Measurements from ENCODE around the gene SCN5A. TPM values are rescaled to one million over a fixed set of nuclear protein-coding genes. Genes with fewer than 3 reads are reported as not detected.

Gene SCN5A
- total and polyA plus RNA-seq, 2 of the 8 experiments (the other 6 are each of a cell fraction or from before 2014, with no cell fraction given), result 4.8 to 11.4 TPM

- Histone ChIP-seq H3K79me1 (ENCODE audit: low read depth, low read length) (no peaks in the 10 kb centered on the region), H3K36me3 (ENCODE audit: control insufficient read depth in 2 of 4, insufficient read depth in 4 of 4, low read length in 3 of 4) (no peaks in the 10 kb centered on the region; a peak in 1 of 8 replicates), H2AFZ (ENCODE audit: low read length) (no peak overlapping the region), H2BK20ac (ENCODE audit: low read length) (no peak overlapping the region), H3K56ac (replicated peaks; ENCODE audit: insufficient read length, low read depth, low read length) (no peak overlapping the region), H2BK120ac (replicated peaks; ENCODE audit: low read depth, low read length) (no peak overlapping the region), H3K4ac (replicated peaks; ENCODE audit: insufficient read length, low read depth, low read length) (no peak overlapping the region), H3K23me2 (ENCODE audit: low read depth, low read length) (no peaks in the 10 kb centered on the region), H4K5ac (ENCODE audit: insufficient read length, low read depth, low read length) (no peak overlapping the region), H3K14ac (ENCODE audit: insufficient read length) (no peak overlapping the region), H4K20me1 (replicated peaks in 1 of 2; ENCODE audit: control insufficient read depth in 1 of 2, insufficient read depth in 2 of 2, low read length in 2 of 2) (peaks cover 0 to 2% of the 10 kb centered on the region in 2 experiments), H4K91ac (replicated peaks; ENCODE audit: insufficient read length, low read length) (no peak overlapping the region), H3K27ac (ENCODE audit: low read depth, low read length) (no peak overlapping the region), H3K27me3 (replicated peaks in 1 of 4; ENCODE audit: control insufficient read depth in 3 of 4, extremely low read depth in 1 of 4, insufficient read depth in 3 of 4, low read length in 3 of 4) (no peaks in the 10 kb centered on the region), H2BK12ac (ENCODE audit: low read depth, low read length) (0 out of 2 replicates have a peak overlapping the region, but pooled peaks have one; percentile 27), H3K18ac (ENCODE audit: extremely low read depth, low read length) (no peak overlapping the region), H3K9me3 (ENCODE audit: insufficient read depth in 2 of 2, low read depth in 1 of 2, low read length in 1 of 2) (no peaks in the 10 kb centered on the region), H2BK5ac (ENCODE audit: low read depth, low read length) (no peak overlapping the region), H3K23ac (ENCODE audit: insufficient read length) (no peak overlapping the region), H4K8ac (ENCODE audit: extremely low read depth, insufficient read depth, low read length) (no peak overlapping the region), H3K79me2 (ENCODE audit: control insufficient read depth in 1 of 2, insufficient read depth in 2 of 2, low read length in 2 of 2) (no peaks in the 10 kb centered on the region), H3K4me1 (replicated peaks in 1 of 4; ENCODE audit: control insufficient read depth in 3 of 4, insufficient read depth in 4 of 4, low read length in 3 of 4) (no peaks in the 10 kb centered on the region), H2BK15ac (ENCODE audit: low read length) (no peak overlapping the region), H3K9ac (replicated peaks in 1 of 4; ENCODE audit: extremely low read depth in 1 of 4, low read depth in 3 of 4, low read length in 3 of 4) (no peak overlapping the region), H2AK5ac (ENCODE audit: low read depth, low read length) (no peak overlapping the region), H3K4me2 (ENCODE audit: insufficient read depth in 1 of 2, low read depth in 2 of 2, low read length in 2 of 2) (no peak overlapping the region), H3K4me3 (ENCODE audit: extremely low read depth in 1 of 4, insufficient read depth in 2 of 4, low read depth in 3 of 4, low read length in 4 of 4) (no peak overlapping the region)
- POLR2A ChIA-PET (ENCODE audit: partially characterized antibody), result interaction anchor here (0.5 to 1.0 kb wide), 2 partner anchors 12 to 345 kb away, joined by 3 read pairs; no protein-coding TSS in a partner anchor
- TF ChIP-seq POLR2AphosphoS5 (IDR thresholded peaks at IDR 0.05; ENCODE audit: low read depth, low read length), result no peak
- no peak for TF ChIP-seq BCL11A (IDR thresholded peaks at IDR 0.05; ENCODE audit: low read depth in 2 of 2, low read length in 2 of 2)
- TF ChIP-seq KDM1A (IDR thresholded peaks at IDR 0.05; ENCODE audit: borderline replicate concordance, low read length), result no peak
- no peak for TF ChIP-seq RBBP5 (IDR thresholded peaks at IDR 0.05; ENCODE audit: borderline replicate concordance, low read depth, low read length)
- TF ChIP-seq EGR1 (IDR thresholded peaks at IDR 0.05; ENCODE audit: borderline replicate concordance, low read depth, low read length), result no peak
- TF ChIP-seq ZNF274 (IDR thresholded peaks at IDR 0.05; ENCODE audit: borderline replicate concordance, extremely low read depth, low read length), result no peak
- TF ChIP-seq JUN (IDR thresholded peaks at IDR 0.05; ENCODE audit: low read depth, low read length), result no peak
- TF ChIP-seq CHD1 (IDR thresholded peaks at IDR 0.05; ENCODE audit: low read depth, low read length), result no peak
- no peak for TF ChIP-seq E2F6 (IDR thresholded peaks at IDR 0.05)
- TF ChIP-seq POU5F1 (IDR thresholded peaks at IDR 0.05; ENCODE audit: low read depth, low read length), result no peak
- FAIRE-seq (no peak), DNase-seq (ENCODE audit: low read depth in 1 of 2, low spot score in 2 of 2) (no peak)
- CTCF ChIA-PET (ENCODE audit: partially characterized antibody), result interaction anchor here (1.5 to 4.4 kb wide), 8 partner anchors 15 to 680 kb away, joined by 3 to 28 read pairs (median 4); no protein-coding TSS in a partner anchor
- 86% methylated on average over 12 of the region's 13 CpGs; no CpG with 5 or more reads in 1 of the 2 experiments for WGBS, 2 experiments (ENCODE audit: extremely low coverage in 1 of 2, insufficient coverage in 1 of 2, insufficient read length in 1 of 2, insufficient replicate concordance in 2 of 2, low coverage in 1 of 2, low lambda C conversion rate in 2 of 2, missing lambda C conversion rate in 1 of 2)
These were observed 41.3 kb downstream of the SCN5A start for GRCh38 chr3:38608086-38608775.
